HG03139 (cell line): Measurements from ENCODE around the gene NOCT.
"Not testable (repeated sequence)": the region's sequence is repeated elsewhere in the genome, so short reads cannot be mapped to it uniquely, and the experiment has no call there.

ENCODE experiments used
- ATAC-seq: cut with Tn5 transposase; IDR thresholded peaks from one replicate; pipeline ENCODE4 v1.9.1; 2021; ENCODE audit not compliant: unreplicated experiment

Gene NOCT

DNA sequence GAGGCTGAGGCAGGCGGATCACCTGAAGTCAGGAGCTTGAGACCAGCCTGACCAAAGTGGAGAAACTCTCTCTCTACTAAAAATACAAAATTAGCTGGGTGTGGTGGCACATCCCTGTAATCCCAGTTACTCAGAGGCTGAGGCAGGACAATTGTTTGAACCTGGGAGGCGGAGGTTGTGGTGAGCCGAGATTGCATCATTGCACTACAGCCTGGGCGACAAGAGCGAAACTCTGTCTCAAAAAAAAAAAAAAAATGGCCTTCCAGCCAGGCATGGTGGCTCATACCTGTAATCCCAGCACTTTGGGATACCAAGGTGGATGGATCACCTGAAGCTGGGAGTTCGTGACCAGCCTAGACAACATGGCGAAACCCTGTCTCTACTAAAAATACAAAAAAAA, 7.3 kb upstream of the NOCT start:
- not testable (repeated sequence) for ATAC-seq

GRCh38 chr4:139009702-139010101, 5.9 kb upstream of the NOCT start:
- no peak for ATAC-seq

GRCh38 chr4:139011225-139011950, 4.2 kb upstream of the NOCT start:
- ATAC-seq: no peak

DNA sequence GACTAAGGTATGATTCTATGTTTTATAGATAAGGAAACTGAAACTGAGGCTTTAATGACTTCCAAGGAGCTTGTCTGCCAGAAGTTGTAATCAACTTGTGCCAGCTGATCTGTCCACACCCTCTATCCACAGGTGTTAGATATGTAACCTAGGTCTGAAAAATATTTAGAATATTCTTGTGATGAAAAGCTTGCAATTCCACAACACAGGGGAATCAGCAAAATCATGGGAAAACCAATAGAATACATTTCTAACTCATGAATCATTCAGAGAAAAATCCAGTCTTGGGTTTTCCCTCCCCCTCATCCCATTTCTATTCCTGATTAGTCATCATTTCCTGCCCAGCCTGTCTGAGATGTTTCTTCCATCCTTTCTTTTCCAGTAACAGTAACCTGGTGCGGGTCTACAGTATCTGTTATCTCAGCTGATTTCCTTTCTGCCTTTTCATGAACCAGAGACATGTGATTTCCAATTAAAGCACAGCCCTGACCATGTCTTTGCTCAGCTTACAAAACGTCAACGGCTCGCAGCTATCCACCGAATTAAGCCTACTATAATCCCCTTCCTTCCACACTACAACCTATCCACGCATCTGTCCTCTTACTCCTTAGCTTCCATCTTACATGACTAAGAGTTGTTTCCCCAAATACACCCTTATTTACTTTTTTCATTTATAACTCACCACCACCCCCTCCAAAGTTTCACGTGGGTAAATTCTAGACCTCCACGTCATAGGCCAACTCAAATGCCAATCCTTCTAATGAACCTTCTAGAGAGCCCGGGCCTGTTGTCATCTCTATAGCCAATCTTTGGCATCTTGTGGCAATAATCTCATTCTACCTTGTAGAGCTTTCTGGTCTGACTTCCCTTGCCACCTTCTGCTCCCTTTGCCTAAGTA, 961 bp upstream of the NOCT start:
- no peak for ATAC-seq

GRCh38 chr4:139015948-139016471, 429 bp downstream of the NOCT start:
- peak; percentile 40 for ATAC-seq

GRCh38 chr4:139017861-139018260, 2.3 kb downstream of the NOCT start:
- ATAC-seq: no peak

GRCh38 chr4:139018501-139018900, 2.9 kb downstream of the NOCT start:
- ATAC-seq: no peak

DNA sequence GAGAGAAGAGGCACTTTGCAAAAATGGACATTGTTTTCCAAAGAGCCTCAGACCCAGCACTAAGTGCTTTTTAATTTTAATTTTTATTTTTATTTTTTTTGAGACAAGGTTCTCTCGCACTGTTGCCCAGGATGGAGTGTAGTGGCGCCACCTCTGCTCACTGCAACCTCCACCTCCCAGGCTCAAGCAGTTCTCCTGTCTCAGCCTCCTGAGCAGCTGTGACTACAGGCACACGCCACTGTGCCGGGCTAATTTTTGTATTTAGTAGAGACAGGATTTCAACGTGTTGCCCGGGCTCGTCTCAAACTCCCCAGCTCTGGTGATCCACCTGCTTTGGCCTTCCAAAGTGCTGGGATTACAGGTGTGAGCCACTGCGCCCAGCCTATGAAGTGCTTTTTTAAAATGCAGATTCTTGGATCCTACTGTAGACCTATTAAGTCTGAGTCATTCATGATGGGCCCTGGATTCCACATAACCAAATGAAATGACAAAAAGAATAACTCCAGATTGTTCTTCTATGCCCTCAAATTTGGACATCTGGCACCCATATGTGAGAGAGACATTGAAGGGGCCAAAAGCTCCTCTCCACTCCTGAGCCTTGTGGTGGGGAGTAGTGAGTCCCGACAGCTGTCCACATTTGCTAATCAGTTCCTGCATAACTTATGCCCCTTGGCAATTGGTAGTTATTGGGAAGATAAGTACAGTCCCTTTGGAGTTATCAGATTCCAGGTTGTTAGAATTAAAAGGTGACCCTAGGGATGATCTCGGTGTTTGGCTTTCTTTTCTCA, 3.6 kb downstream of the NOCT start:
- ATAC-seq: no peak

DNA sequence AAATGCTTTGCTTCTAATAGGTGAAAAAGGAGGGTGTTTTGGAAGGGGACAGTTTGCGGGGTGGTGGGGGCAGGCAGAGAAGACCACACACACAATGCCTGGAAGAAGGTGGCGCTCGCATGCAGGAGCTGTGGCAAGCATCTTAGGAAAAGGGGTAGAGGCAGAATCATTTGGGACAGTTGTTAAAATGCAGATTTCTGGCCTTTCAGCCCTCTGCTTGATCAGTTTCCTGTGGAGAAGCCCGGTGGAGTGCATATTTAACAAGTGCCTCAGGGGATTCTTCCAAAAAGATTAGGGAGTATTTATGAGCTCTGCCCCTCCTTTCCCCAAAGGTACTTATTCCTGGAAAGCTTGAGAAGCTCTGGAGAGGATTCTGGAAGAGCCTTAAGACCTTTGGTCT, 4.8 kb downstream of the NOCT start:
- ATAC-seq: no peak

DNA sequence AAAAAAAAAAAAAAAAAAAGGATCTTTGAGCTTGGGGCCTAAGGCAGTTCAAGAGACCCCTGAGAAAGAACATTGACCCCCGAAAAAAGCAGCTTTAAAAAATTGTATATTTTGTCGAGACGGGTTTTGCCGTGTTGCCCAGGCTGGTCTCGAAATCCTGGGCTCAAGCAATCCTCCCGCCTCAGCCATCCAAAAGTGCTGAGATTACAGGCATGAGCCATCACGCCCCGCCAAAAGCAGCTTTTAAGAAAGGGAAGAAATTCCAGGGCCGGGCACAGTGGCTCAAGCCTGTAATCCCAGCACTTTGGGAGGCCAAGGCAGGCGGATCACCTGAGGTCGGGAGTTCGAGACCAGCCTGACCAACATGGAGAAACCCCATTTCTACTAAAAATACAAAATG, 5.5 kb downstream of the NOCT start:
- not testable (repeated sequence) for ATAC-seq

DNA sequence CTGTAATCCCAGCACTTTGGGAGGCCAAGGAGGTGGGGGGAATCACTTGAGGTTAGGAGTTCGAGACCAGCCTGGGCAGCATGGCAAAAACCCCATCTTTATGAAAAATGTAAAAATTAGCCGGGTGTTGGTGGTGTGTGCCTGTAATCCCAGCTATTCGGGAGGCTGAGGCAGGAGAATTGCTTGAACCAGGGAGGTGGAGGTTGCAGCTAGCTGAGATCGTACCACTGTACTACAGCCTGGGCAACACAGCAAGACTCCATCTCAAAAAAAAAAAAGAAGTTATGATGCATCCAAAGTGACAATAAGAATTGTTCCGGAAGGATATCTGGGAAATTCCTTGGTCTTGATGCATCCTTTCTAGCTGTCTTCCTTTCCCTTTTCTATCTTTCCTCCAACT, 7.3 kb downstream of the NOCT start:
- no peak for ATAC-seq

- ATAC-seq: no peak
These were observed 9.1 kb downstream of the NOCT start for GRCh38 chr4:139024686-139025085.

DNA sequence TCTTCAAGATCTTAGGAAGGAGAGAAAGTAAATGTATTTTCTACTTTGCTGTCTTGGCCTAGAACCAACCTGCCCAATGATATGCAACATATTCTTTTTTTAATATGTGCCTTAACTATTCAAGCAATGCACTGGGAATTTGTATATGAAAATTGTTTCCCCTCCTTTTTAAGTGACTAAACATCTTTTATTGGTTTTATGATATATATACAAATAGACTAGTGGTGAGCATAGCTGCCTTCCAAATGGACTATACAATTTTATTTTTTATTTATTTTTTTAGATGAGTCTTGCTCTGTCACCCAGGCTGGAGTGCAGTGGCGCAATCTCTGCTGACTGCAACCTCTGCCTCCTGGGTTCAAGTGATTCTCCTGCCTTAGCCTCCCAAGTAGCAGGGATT, 10.3 kb downstream of the NOCT start:
- ATAC-seq: no peak

DNA sequence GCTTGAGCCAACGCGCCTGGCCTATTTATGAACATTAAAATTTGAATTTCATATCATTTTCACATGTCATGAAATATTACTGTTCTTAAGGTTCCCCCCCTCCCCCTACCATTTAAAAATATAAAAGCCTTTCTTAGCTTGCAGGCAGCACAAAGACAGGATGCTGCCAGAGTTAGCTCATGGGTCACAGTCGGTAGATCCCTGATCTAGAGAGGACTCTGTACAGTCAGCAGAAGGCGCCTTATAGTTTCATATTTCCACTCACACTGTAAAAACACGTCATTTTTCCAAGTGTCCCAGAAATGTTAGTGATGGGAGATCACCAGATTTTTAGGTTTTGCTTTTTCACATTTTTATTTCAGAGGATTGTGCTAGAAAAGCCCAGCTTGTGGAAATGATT, 12.2 kb downstream of the NOCT start:
- no peak for ATAC-seq

- no peak for ATAC-seq
These were observed 12.6 kb downstream of the NOCT start for GRCh38 chr4:139028191-139028661.

DNA sequence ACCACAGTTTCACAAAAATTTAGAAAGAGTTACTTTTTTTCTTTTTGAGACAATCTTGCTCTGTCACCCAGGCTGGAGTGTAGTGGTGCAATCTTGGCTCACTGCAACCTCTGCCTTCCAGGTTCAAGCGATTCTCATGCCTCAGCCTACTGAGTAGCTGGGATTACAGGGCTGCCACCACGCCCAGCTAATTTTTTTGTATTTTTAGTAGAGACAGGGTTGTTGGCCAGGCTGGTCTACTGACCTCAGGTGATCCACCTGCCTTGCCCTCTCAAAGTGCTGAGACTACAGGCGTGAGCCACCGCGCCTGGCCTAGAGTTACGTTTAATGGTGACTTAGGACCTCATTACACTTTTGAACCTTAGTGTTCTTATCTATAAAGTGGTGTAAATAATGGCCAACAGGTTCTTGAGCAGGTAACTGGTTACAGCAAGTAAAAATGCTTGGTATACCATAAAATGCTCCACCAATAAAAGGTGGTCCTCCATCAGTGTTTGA, 14.3 kb downstream of the NOCT start:
- not testable (repeated sequence) for ATAC-seq

- peak; percentile 74 for ATAC-seq
These were observed 15.1 kb downstream of the NOCT start for GRCh38 chr4:139030614-139031235.

DNA sequence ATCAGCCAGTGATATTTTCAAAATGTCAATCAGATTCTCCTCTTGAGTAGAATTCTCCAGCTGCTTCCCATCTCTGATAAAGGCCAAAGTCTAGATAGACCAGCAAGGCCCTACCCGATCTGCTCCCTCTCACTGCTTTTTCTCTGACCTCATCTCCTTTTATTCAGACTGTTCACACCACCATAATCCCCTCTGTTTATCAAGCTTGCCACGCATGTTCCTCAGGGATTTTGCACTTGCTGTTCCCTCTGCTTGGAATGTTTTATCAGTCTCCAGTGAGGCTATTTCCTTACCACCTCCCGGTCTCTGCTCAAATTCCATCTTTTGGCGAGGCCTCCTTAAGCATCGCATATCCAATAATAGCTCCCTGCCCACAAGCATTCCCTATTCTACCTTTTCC, 20.1 kb downstream of the NOCT start:
- ATAC-seq: no peak

DNA sequence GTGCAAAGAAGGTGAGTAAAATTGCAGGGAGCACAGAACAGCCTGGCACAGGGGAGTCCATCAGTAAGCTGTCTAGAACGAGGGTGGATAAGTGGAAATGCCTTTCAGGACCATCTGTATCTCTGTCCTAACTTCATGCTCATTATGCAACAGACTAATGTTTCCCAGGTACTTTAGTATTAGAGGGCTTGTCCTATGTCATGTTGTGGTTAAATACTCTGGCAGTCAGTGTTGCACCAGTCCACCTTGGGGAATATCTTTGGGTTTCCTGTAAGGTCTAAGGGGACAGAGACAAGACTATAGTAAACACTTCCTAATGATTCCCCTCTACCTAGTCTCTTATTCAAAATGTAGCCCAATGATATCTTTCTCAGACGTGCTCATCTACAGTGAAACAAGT, 21.3 kb downstream of the NOCT start:
- no peak for ATAC-seq

- no peak for ATAC-seq
These were observed 23.4 kb downstream of the NOCT start for GRCh38 chr4:139038874-139039443.
